ENCODE data around the gene ANKRD44. TPM values are rescaled to one million over a fixed set of nuclear protein-coding genes. Genes with fewer than 3 reads are reported as not detected.

Gene ANKRD44
- total RNA-seq, 1 experiment from 2014 or later = 7.1 TPM

GRCh38 chr2:197307236-197307932 lies 3.2 kb downstream of the ANKRD44 start:
- intact Hi-C loops (cut with micrococcal nuclease; ENCODE audit: unreplicated experiment) = no loop called here
- no peak overlapping the region for H3K27ac Mint-ChIP-seq (ENCODE audit: unreplicated experiment)

DNA sequence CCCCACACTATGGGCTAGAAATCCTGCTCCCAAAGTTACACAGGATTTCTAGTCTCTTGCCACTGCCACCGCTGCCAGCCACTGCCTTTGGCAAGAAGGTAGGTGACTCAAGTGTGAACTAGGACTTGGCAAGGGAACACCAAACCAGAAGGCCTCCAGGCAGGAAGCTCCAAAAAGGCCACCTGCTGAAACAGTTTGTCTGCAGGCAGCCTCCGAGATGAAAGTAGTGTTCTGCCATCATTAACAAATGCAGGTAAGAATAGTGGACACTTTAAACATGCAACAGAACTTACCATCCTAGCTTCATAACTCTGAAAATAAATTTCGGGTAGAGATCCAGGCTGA lies 3.9 kb downstream of the ANKRD44 start:
- Mint-ChIP-seq H3K36me3 (ENCODE audit: insufficient read depth, unreplicated experiment) (peaks cover 17% of the 10 kb centered on the region), H3K4me1 (ENCODE audit: low read depth, unreplicated experiment) (peaks cover 6% of the 10 kb centered on the region), H3K27ac (ENCODE audit: unreplicated experiment) (no peak overlapping the region), H3K9me3 (ENCODE audit: low read depth, unreplicated experiment) (no peaks in the 10 kb centered on the region), H3K4me3 (ENCODE audit: low read depth, unreplicated experiment) (no peak overlapping the region), H3K27me3 (ENCODE audit: unreplicated experiment) (no peaks in the 10 kb centered on the region)
- DNase-seq = no peak
- TF ChIP-seq CTCF (IDR thresholded peaks at IDR 0.05; ENCODE audit: unreplicated experiment) = no peak
- intact Hi-C loops (cut with micrococcal nuclease; ENCODE audit: unreplicated experiment) = no loop called here
- CTCF ChIA-PET = interaction anchor here (0.6 to 0.7 kb wide), 2 partner anchors 21 to 119 kb away, joined by 3 read pairs; no protein-coding TSS in a partner anchor
- BruUV-seq (replicated peaks) = no TSS peak

More at GRCh38 chr2:197307236-197307932, 3.2 kb downstream of the ANKRD44 start:
- no peak for TF ChIP-seq CTCF (IDR thresholded peaks at IDR 0.05; ENCODE audit: unreplicated experiment)
- no peak for DNase-seq
- Mint-ChIP-seq H3K4me3 (ENCODE audit: low read depth, unreplicated experiment) (no peak overlapping the region), H3K9me3 (ENCODE audit: low read depth, unreplicated experiment) (no peaks in the 10 kb centered on the region), H3K36me3 (ENCODE audit: insufficient read depth, unreplicated experiment) (peaks cover 17% of the 10 kb centered on the region), H3K4me1 (ENCODE audit: low read depth, unreplicated experiment) (peaks cover 14% of the 10 kb centered on the region), H3K27me3 (ENCODE audit: unreplicated experiment) (no peaks in the 10 kb centered on the region)
- no TSS peak for BruUV-seq (replicated peaks)
- CTCF ChIA-PET = interaction anchor here (0.6 to 0.7 kb wide), 2 partner anchors 20 to 105 kb away, joined by 3 to 4 read pairs; no protein-coding TSS in a partner anchor

DNA sequence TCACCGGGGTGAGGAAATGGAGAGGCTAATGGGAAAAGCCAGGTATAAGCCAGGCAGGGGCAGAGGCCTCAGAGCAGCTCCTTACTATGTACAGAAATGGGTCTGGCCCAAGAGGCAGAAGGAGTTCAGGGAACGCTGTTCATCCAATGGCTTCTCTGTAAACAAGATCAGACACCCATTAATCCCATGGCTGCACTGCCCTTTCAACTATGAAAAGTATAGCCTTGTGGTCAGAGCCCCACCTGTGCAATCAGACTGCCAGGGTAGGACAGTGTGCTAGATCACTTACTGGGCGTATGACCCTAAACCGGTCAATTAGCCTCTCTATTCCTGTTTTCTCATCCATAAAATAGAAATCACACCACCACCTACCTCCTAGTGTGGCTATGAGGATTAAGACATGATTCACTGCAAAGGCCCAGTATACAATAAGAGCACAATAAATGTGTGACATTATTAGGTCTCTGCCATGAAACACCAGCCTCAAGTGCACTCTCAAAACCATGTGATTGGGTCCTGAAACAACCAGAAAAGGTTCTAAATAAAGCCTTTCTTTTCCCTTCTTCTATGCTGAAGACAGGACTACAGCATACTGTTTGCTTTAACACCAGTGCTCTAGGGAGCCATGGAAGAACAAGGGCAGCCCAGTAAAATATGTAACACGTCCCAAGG lies 4.4 kb downstream of the ANKRD44 start:
- Mint-ChIP-seq H3K27ac (ENCODE audit: unreplicated experiment) (no peak overlapping the region), H3K4me1 (ENCODE audit: low read depth, unreplicated experiment) (peaks cover 1% of the 10 kb centered on the region), H3K4me3 (ENCODE audit: low read depth, unreplicated experiment) (no peak overlapping the region), H3K9me3 (ENCODE audit: low read depth, unreplicated experiment) (no peaks in the 10 kb centered on the region), H3K27me3 (ENCODE audit: unreplicated experiment) (no peaks in the 10 kb centered on the region), H3K36me3 (ENCODE audit: insufficient read depth, unreplicated experiment) (peaks cover 14% of the 10 kb centered on the region)
- intact Hi-C loops (cut with micrococcal nuclease; ENCODE audit: unreplicated experiment) = no loop called here
- no peak for DNase-seq
- BruUV-seq (replicated peaks) = no TSS peak
- no peak for TF ChIP-seq CTCF (IDR thresholded peaks at IDR 0.05; ENCODE audit: unreplicated experiment)
- CTCF ChIA-PET = interaction anchor here (0.6 kb wide), 1 partner anchor 119 kb away, joined by 3 read pairs; no protein-coding TSS in a partner anchor

GRCh38 chr2:197304556-197305011 lies 6.0 kb downstream of the ANKRD44 start:
- Mint-ChIP-seq H3K9me3 (ENCODE audit: low read depth, unreplicated experiment) (no peaks in the 10 kb centered on the region), H3K36me3 (ENCODE audit: insufficient read depth, unreplicated experiment) (peaks cover under 1% of the 10 kb centered on the region), H3K27me3 (ENCODE audit: unreplicated experiment) (no peaks in the 10 kb centered on the region), H3K4me1 (ENCODE audit: low read depth, unreplicated experiment) (no peaks in the 10 kb centered on the region), H3K27ac (ENCODE audit: unreplicated experiment) (no peak overlapping the region), H3K4me3 (ENCODE audit: low read depth, unreplicated experiment) (no peak overlapping the region)
- BruUV-seq (replicated peaks) = no TSS peak
- TF ChIP-seq CTCF (IDR thresholded peaks at IDR 0.05; ENCODE audit: unreplicated experiment) = no peak
- no peak for DNase-seq
- intact Hi-C loops (cut with micrococcal nuclease; ENCODE audit: unreplicated experiment) = no loop called here
- CTCF ChIA-PET = no interaction called here

Data from Calu3 (cell line).